IMR-90 (cell line): ENCODE measurements around the gene CPNE4. TPM values are rescaled to one million over a fixed set of nuclear protein-coding genes. Genes with fewer than 3 reads are reported as not detected.

Experiments used
- ATAC-seq: fragments of 200-7000 bp; cut with Tn5 transposase; 2 replicates; pipeline ENCODE4 v1.9.1; 2020; ENCODE audit warnings: low read depth, mild to moderate bottlenecking, moderate library complexity
- BruUV-seq: library from RNA; stranded (reverse); fragments of 400-500 nt; replicated peaks from 2 replicates; lab custom pipeline; 2021; lab: Mats Ljungman, UMichigan
- CTCF ChIA-PET: fragments of 300-600 bp; formaldehyde crosslinking; extraction: SDS; loops from one replicate; lab custom pipeline; 2021; ENCODE audit warnings: antibody characterized with exemption; lab: Yijun Ruan, JAX
- POLR2A ChIA-PET: fragments of 300-600 bp; sonication (Branson Sonifier 250); formaldehyde crosslinking; loops from one replicate; lab custom pipeline; 2022; ENCODE audit warnings: antibody characterized with exemption; ENCODE audit not compliant: unreplicated experiment; lab: Charles Lee
- DNase-seq: peaks from one replicate; pipeline ENCODE4 v3.0.0; 2013
- H2AFZ ChIP-seq: replicated peaks from 2 replicates; pipeline ENCODE3; 2013; ENCODE audit warnings: low read length, mild to moderate bottlenecking; ENCODE audit not compliant: poor library complexity
- H2AK5ac ChIP-seq: 2 replicates; pipeline ENCODE4 v1.6.1; 2013; ENCODE audit warnings: low read depth, low read length, inconsistent platforms
- H2AK9ac ChIP-seq: replicated peaks from 2 replicates; pipeline ENCODE3; 2013; ENCODE audit warnings: mild to moderate bottlenecking, low read depth, low read length, moderate library complexity; ENCODE audit not compliant: poor library complexity
- H2BK120ac ChIP-seq: 2 replicates; pipeline ENCODE4 v1.6.1; 2013; ENCODE audit warnings: low read depth, low read length, inconsistent platforms
- H2BK15ac ChIP-seq: 3 replicates; pipeline ENCODE4 v1.6.1; 2013; ENCODE audit warnings: low read depth, low read length, inconsistent platforms
- H2BK20ac ChIP-seq: 2 replicates; pipeline ENCODE4 v1.6.1; 2013; ENCODE audit warnings: low read depth, mild to moderate bottlenecking, inconsistent platforms, low read length, moderate library complexity
- H2BK5ac ChIP-seq: 2 replicates; pipeline ENCODE4 v1.6.1; 2013; ENCODE audit warnings: mild to moderate bottlenecking, low read depth, low read length, inconsistent platforms; ENCODE audit not compliant: poor library complexity, severe bottlenecking
- H3K14ac ChIP-seq: replicated peaks from 2 replicates; pipeline ENCODE4 v1.6.1; 2013; ENCODE audit warnings: low read depth, low read length, inconsistent platforms
- H3K18ac ChIP-seq: 2 replicates; pipeline ENCODE4 v1.6.1; 2013; ENCODE audit warnings: low read depth, low read length, control low read depth
- H3K23ac ChIP-seq: 2 replicates; pipeline ENCODE4 v1.6.1; 2013; ENCODE audit warnings: low read depth, low read length, inconsistent platforms
- H3K27ac ChIP-seq: 2 replicates; pipeline ENCODE4 v1.5.1; 2013; ENCODE audit warnings: mild to moderate bottlenecking, control low read depth, low read length; ENCODE audit not compliant: insufficient read depth
- H3K27me3 ChIP-seq: 2 replicates; pipeline ENCODE4 v1.6.1; 2013; ENCODE audit warnings: low read length; ENCODE audit not compliant: control insufficient read depth, insufficient read depth
- H3K36me3 ChIP-seq: 2 replicates; pipeline ENCODE4 v1.6.1; 2013; ENCODE audit warnings: low read length, mixed read lengths; ENCODE audit not compliant: control insufficient read depth, insufficient read depth
- H3K4ac ChIP-seq: 2 replicates; pipeline ENCODE4 v1.6.1; 2013; ENCODE audit warnings: low read depth, low read length, inconsistent platforms
- H3K4me1 ChIP-seq: 2 replicates; pipeline ENCODE4 v1.6.1; 2013; ENCODE audit warnings: low read length, mixed read lengths; ENCODE audit not compliant: control insufficient read depth, insufficient read depth
- H3K4me2 ChIP-seq: 2 replicates; pipeline ENCODE4 v1.6.1; 2013; ENCODE audit warnings: low read depth, mild to moderate bottlenecking, control low read depth, low read length, moderate library complexity
- H3K4me3 ChIP-seq: 2 replicates; pipeline ENCODE4 v1.5.1; 2013; ENCODE audit warnings: low read depth, mild to moderate bottlenecking, control low read depth, low read length, moderate library complexity; ENCODE audit not compliant: insufficient read depth
- H3K56ac ChIP-seq: 2 replicates; pipeline ENCODE4 v1.6.1; 2013; ENCODE audit warnings: low read length, inconsistent platforms; ENCODE audit not compliant: insufficient read depth; ENCODE audit errors: extremely low read depth
- H3K79me1 ChIP-seq, 2 experiments: 2 replicates each; pipeline ENCODE4 v1.6.1; 2013; ENCODE audit warnings: low read length in 2 of 2, inconsistent platforms in 1 of 2, low read depth in 1 of 2
- H3K9ac ChIP-seq: 2 replicates; pipeline ENCODE4 v1.6.1; 2013; ENCODE audit warnings: low read depth, low read length, control low read depth
- H3K9me1 ChIP-seq: 2 replicates; pipeline ENCODE4 v1.6.1; 2013; ENCODE audit warnings: low read length, inconsistent platforms; ENCODE audit not compliant: insufficient read depth
- H3K9me3 ChIP-seq: 2 replicates; pipeline ENCODE4 v1.6.1; 2013; ENCODE audit warnings: low read length; ENCODE audit not compliant: control insufficient read depth, insufficient read depth
- H4K20me1 ChIP-seq: 2 replicates; pipeline ENCODE4 v1.6.1; 2013; ENCODE audit warnings: low read length, inconsistent platforms; ENCODE audit not compliant: insufficient read depth
- H4K5ac ChIP-seq: 2 replicates; pipeline ENCODE4 v1.6.1; 2013; ENCODE audit warnings: mild to moderate bottlenecking, low read depth, low read length, control low read depth
- H4K8ac ChIP-seq, 2 experiments: 2 replicates each; pipeline ENCODE4 v1.6.1; 2013; ENCODE audit warnings: low read depth in 2 of 2, low read length in 2 of 2, control low read depth in 1 of 2, inconsistent platforms in 1 of 2
- H4K91ac ChIP-seq: 2 replicates; pipeline ENCODE4 v1.6.1; 2013; ENCODE audit warnings: low read depth, low read length, inconsistent platforms; ENCODE audit not compliant: insufficient read depth
- CHD1 ChIP-seq: IDR thresholded peaks from 2 replicates; pipeline ENCODE4 v1.6.1; 2012; ENCODE audit warnings: low read depth, low read length, improper control_type of control experiment
- MAZ ChIP-seq: IDR thresholded peaks from 2 replicates; pipeline ENCODE4 v1.6.1; 2012; ENCODE audit warnings: low read depth, mild to moderate bottlenecking, low read length, improper control_type of control experiment, moderate library complexity, borderline replicate concordance
- POLR2A ChIP-seq: IDR thresholded peaks from 2 replicates; pipeline ENCODE4 v1.6.1; 2012; ENCODE audit warnings: mild to moderate bottlenecking, low read depth, low read length
- WGBS, 2 experiments: methylation state at CpG; one replicate each; pipeline versions ENCODE4 v1.1.5 to v1.1.7; 2013; ENCODE audit warnings: missing lambda C conversion rate in 2 of 2; ENCODE audit not compliant: insufficient read length in 1 of 2; ENCODE audit errors: extremely low coverage in 2 of 2; 5-methylcytosine and 5-hydroxymethylcytosine counted together
- dilution Hi-C: fragments of 300-500 bp; cut with HindIII; formaldehyde crosslinking; loops from one replicate; pipeline ENCODE4 v1.14.3; 2018; ENCODE audit warnings: low sequenced_read_pairs; ENCODE audit not compliant: unreplicated experiment
- in situ Hi-C: fragments of 300-500 bp; cut with MboI; formaldehyde crosslinking; loops from 3 replicates; pipeline ENCODE4 v1.14.3; 2019; ENCODE audit warnings: low sequenced_read_pairs, inconsistent platforms, mixed read lengths
- intact Hi-C: fragments of 100-400 bp; cut with micrococcal nuclease; formaldehyde crosslinking; loops from 2 replicates; pipeline ENCODE4 v1.10.0; 2022
- polyA plus RNA-seq, 3 experiments: library from polyadenylated mRNA; depleted of rRNA; stranded (reverse); fragments of >200 nt; gene quantifications; 2 replicates each; pipeline ENCODE4 v1.2.3, GENCODE V29; 2012; ENCODE audit warnings: low replicate concordance in 1 of 3
- total RNA-seq: library from RNA; depleted of rRNA; stranded (reverse); fragments of >200 nt; gene quantifications from 2 replicates; pipeline ENCODE4 v1.2.3, GENCODE V29; 2012

The CPNE4 gene
- total and polyA plus RNA-seq, 2 of the 4 experiments (the other 2 are of a cell fraction) = not detected

- DNase-seq = no peak
- POLR2A ChIA-PET = no interaction called here
- no peak overlapping the region for H3K4me2 ChIP-seq
Observed at GRCh38 chr3:131550562-131551465, 484.0 kb downstream of the CPNE4 start.

More at GRCh38 chr3:131550562-131551465, 484.0 kb downstream of the CPNE4 start:
- Histone ChIP-seq H3K56ac (no peak overlapping the region), H3K14ac (no peak overlapping the region), H3K27ac (no peak overlapping the region), H4K20me1 (no peaks in the 10 kb centered on the region), H3K36me3 (no peaks in the 10 kb centered on the region), H3K9me3 (no peaks in the 10 kb centered on the region), H3K9ac (no peak overlapping the region), H2AK5ac (no peak overlapping the region), H4K5ac (no peak overlapping the region), H3K4ac (no peak overlapping the region), H3K23ac (no peak overlapping the region), H2BK20ac (no peak overlapping the region), H3K18ac (no peak overlapping the region), H2BK5ac (no peak overlapping the region), H2AFZ (no peak overlapping the region), H3K79me1 (no peaks in the 10 kb centered on the region), H3K9me1 (no peaks in the 10 kb centered on the region), H2AK9ac (no peak overlapping the region), H3K4me1 (no peaks in the 10 kb centered on the region), H2BK15ac (no peak overlapping the region), H4K8ac (no peak overlapping the region), H3K4me3 (no peak overlapping the region), H2BK120ac (no peak overlapping the region), H3K27me3 (no peaks in the 10 kb centered on the region; the same call in 1 of the 2 replicates), H4K91ac (no peak overlapping the region)
- in situ Hi-C loops = no loop called here
- intact Hi-C loops = loop anchor here (10.0 kb wide), 1 partner anchor 474 kb away; no protein-coding TSS in a partner anchor
- WGBS, 2 experiments = no CpG with 5 or more reads among the region's 4 CpGs
- no peak for ATAC-seq
- no TSS peak for BruUV-seq
- dilution Hi-C loops = no loop called here
- TF ChIP-seq CHD1 = no peak
- TF ChIP-seq POLR2A = no peak
- TF ChIP-seq MAZ = no peak
- CTCF ChIA-PET = interaction anchor here (1.7 kb wide), 1 partner anchor 9 kb away, joined by 5 read pairs; no protein-coding TSS in a partner anchor
